Spleen (tissue), 11 donors: ENCODE results near the gene HYAL1. TPM values are rescaled to one million over a fixed set of nuclear protein-coding genes. Genes with fewer than 3 reads are reported as not detected.

Source experiments
- DNase-seq: peaks from one replicate; pipeline ENCODE4 v3.0.0-alpha.2; 2020
- H3K27ac ChIP-seq, 8 donors: fragments of 200-600 bp; sonication (generic) in 7 of 8; 1 replicate in 4 of 8; 2 replicates in 4 of 8; pipeline versions ENCODE4 v1.5.0 to v1.8.0; 2016 to 2021; ENCODE audit warnings: inconsistent platforms in 4 of 8, mild to moderate bottlenecking in 4 of 8, moderate library complexity in 1 of 8
- H3K27me3 ChIP-seq, 7 donors: fragments of 200-600 bp; sonication (generic) in 6 of 7; replicated peaks in 1 of 7; 1 replicate in 4 of 7; 2 replicates in 3 of 7; pipeline versions ENCODE4 v1.5.0 to v1.8.0; 2016 to 2021; ENCODE audit warnings: inconsistent platforms in 3 of 7, mild to moderate bottlenecking in 1 of 7
- H3K36me3 ChIP-seq, 6 donors: fragments of 200-600 bp; sonication (generic) in 5 of 6; 1 replicate in 4 of 6; 2 replicates in 2 of 6; pipeline versions ENCODE4 v1.5.0 to v1.8.0; 2016 to 2021; ENCODE audit warnings: inconsistent platforms in 2 of 6
- H3K4me1 ChIP-seq, 6 donors: fragments of 200-600 bp; sonication (generic) in 5 of 6; 1 replicate in 3 of 6; 2 replicates in 3 of 6; pipeline versions ENCODE4 v1.5.0 to v1.8.0; 2016 to 2021; ENCODE audit warnings: inconsistent platforms in 3 of 6
- H3K4me3 ChIP-seq, 8 donors: fragments of 200-600 bp; sonication (generic) in 7 of 8; 1 replicate in 4 of 8; 2 replicates in 4 of 8; pipeline versions ENCODE4 v1.5.0 to v1.8.0; 2016 to 2021; ENCODE audit warnings: inconsistent platforms in 4 of 8, mild to moderate bottlenecking in 4 of 8, moderate library complexity in 2 of 8
- H3K9me3 ChIP-seq, 8 donors: fragments of 200-600 bp; sonication (generic) in 7 of 8; 1 replicate in 4 of 8; 2 replicates in 4 of 8; pipeline versions ENCODE4 v1.5.0 to v1.8.0; 2016 to 2021; ENCODE audit warnings: inconsistent platforms in 4 of 8
- CTCF ChIP-seq, 11 experiments: fragments of 200-600 bp in 7 of 11; fragments of 450-650 bp in 4 of 11; sonication (generic) in 4 of 11; IDR thresholded peaks in 8 of 11; conservative IDR thresholded peaks in 3 of 11; 1 replicate in 7 of 11; 2 replicates in 4 of 11; pipeline versions ENCODE4 v1.4.0 to v1.8.0; 2016 to 2021; ENCODE audit warnings: antibody characterized with exemption in 11 of 11, inconsistent platforms in 4 of 11, mild to moderate bottlenecking in 1 of 11
- POLR2A ChIP-seq, 3 donors: fragments of 450-650 bp; IDR thresholded peaks; one replicate each; pipeline ENCODE4 v1.5.1; 2017; ENCODE audit warnings: antibody characterized with exemption in 3 of 3, mild to moderate bottlenecking in 1 of 3
- POLR2AphosphoS5 ChIP-seq, 3 donors: sonication (generic); formaldehyde crosslinking; IDR thresholded peaks; one replicate each; pipeline ENCODE4 v1.5.1; 2017; ENCODE audit warnings: antibody characterized with exemption in 3 of 3
- WGBS, 5 donors: extraction: QIAGEN DNeasy Blood & Tissue Kit in 3 of 5; methylation state at CpG; one replicate each; pipeline versions ENCODE4 v1.1.5 to v1.1.7; 2013 to 2018; 5-methylcytosine and 5-hydroxymethylcytosine counted together
- intact Hi-C: fragments of 100-400 bp; cut with DNase I; formaldehyde crosslinking; loops from one replicate; pipeline ENCODE4 v1.15.0; 2023; ENCODE audit warnings: low total_unique reads
- polyA plus RNA-seq, 3 donors: library from polyadenylated mRNA; stranded (reverse); fragments of 200-250 nt; gene quantifications; one replicate each; pipeline ENCODE4 v1.2.1, GENCODE V29; 2013
- total RNA-seq, 7 donors: library from RNA; depleted of rRNA in 3 of 7; stranded (reverse); fragments of >200 nt in 3 of 7; fragmentation: NEBNext Ultra II Directional in 4 of 7; extraction: Animal tissue kit (Norgen Biotek cat#: 25700) in 4 of 7; gene quantifications; one replicate each; pipeline versions ENCODE4 v1.1.0 to v1.2.1, GENCODE V29; 2016 to 2021
- donor health status: healthy with polysubstance abuse.
- donor health status: DM: no; HTN: no; CAD: no; lungs with moderate emphysema.
- donor health status: DM: no; HTN: no; CAD: no.
- donor health status: Bipolar disorder and iron deficiency.
- donor health status: healthy.
- donor health status: DM: no; HTN: no; CAD: no.
- donor health status: DM: yes; HTN: yes; CAD: no.

Gene HYAL1
- total and polyA plus RNA-seq, 10 donors = 18.2 to 172 (median 97.8) TPM

- H3K9me3 ChIP-seq = no peaks in the 10 kb centered on the region
- no peak for TF ChIP-seq CTCF (IDR thresholded peaks at IDR 0.05 in 8 of 11, conservative IDR thresholded peaks at IDR 0.05 in 3 of 11)
- TF ChIP-seq POLR2A (IDR thresholded peaks at IDR 0.05) = no peak
- no peak for TF ChIP-seq POLR2AphosphoS5 (IDR thresholded peaks at IDR 0.05)
- H3K4me1 ChIP-seq = peaks cover 25 to 55% (median 40%) of the 10 kb centered on the region in 6 donors
- 78 to 93% (median 89%) methylated on average over 4 of the region's 4 CpGs for WGBS, 5 donors
- peaks cover 0 to 26% (median 12%) of the 10 kb centered on the region in 6 donors for H3K36me3 ChIP-seq
- no peak overlapping the region for H3K4me3 ChIP-seq
- intact Hi-C loops = no loop called here
- no peak overlapping the region for H3K27ac ChIP-seq
- H3K27me3 ChIP-seq = no peaks in the 10 kb centered on the region
- DNase-seq = no peak
These were observed 9.3 kb downstream of the HYAL1 start for GRCh38 chr3:50294089-50294488.

- Histone ChIP-seq H3K27me3 (no peaks in the 10 kb centered on the region), H3K4me1 (peaks cover 17 to 46% (median 33%) of the 10 kb centered on the region in 6 donors), H3K36me3 (peaks cover 0 to 35% (median 21%) of the 10 kb centered on the region in 6 donors), H3K9me3 (no peaks in the 10 kb centered on the region), H3K27ac (peak overlapping the region; percentile 45 to 88 (median 77)), H3K4me3 (peak overlapping the region in 3 of 8 donors; percentile 96 to 100 (median 98))
- intact Hi-C loops = no loop called here
- 71 to 86% (median 84%) methylated on average over 10 to 12 of the region's 12 CpGs for WGBS, 5 donors
- peak; percentile 86 for DNase-seq
- TF ChIP-seq POLR2A (IDR thresholded peaks at IDR 0.05) = no peak
- TF ChIP-seq POLR2AphosphoS5 (IDR thresholded peaks at IDR 0.05) = peak in 1 of 3 donors; percentile 17
These were observed 10.1 kb downstream of the HYAL1 start for GRCh38 chr3:50293079-50293801.

GRCh38 chr3:50292159-50293078 is 11.0 kb downstream of the HYAL1 start, which contains the start of gene IFRD2:
Gene IFRD2, minus strand, starts transcription at chr3:50292429. Its CDS starts 155 bp downstream, at chr3:50292274.
- WGBS, 5 donors = 1 to 11% (median 2%) methylated on average over 9 to 67 of the region's 67 CpGs
- TF ChIP-seq CTCF (IDR thresholded peaks at IDR 0.05 in 8 of 11, conservative IDR thresholded peaks at IDR 0.05 in 3 of 11) (peak in 4 of 11 experiments; percentile 17 to 35 (median 24)), POLR2A (IDR thresholded peaks at IDR 0.05) (peak in 1 of 3 donors; percentile 14), POLR2AphosphoS5 (IDR thresholded peaks at IDR 0.05) (peak; percentile 90 to 96 (median 91))
- Histone ChIP-seq H3K4me1 (peaks cover 13 to 38% (median 27%) of the 10 kb centered on the region in 6 donors), H3K4me3 (peak within 1 kb of the TSS; percentile 89 to 100 (median 98)), H3K27me3 (no peaks in the 10 kb centered on the region), H3K9me3 (no peaks in the 10 kb centered on the region), H3K36me3 (peaks cover 0 to 43% (median 29%) of the 10 kb centered on the region in 6 donors), H3K27ac (peak within 1 kb of the TSS; percentile 67 to 88 (median 79))
- intact Hi-C loops = no loop called here
- peak; percentile 99 for DNase-seq

- intact Hi-C loops = no loop called here
- peak; percentile 82 for DNase-seq
- Histone ChIP-seq H3K4me1 (peaks cover 13 to 33% (median 24%) of the 10 kb centered on the region in 6 donors), H3K27ac (no peak overlapping the region), H3K27me3 (no peaks in the 10 kb centered on the region), H3K4me3 (no peak overlapping the region), H3K9me3 (no peaks in the 10 kb centered on the region), H3K36me3 (peaks cover 0 to 48% (median 40%) of the 10 kb centered on the region in 6 donors)
- WGBS, 5 donors = 89 to 97% (median 95%) methylated on average over 15 to 16 of the region's 16 CpGs
- no peak for TF ChIP-seq POLR2AphosphoS5 (IDR thresholded peaks at IDR 0.05)
- TF ChIP-seq POLR2A (IDR thresholded peaks at IDR 0.05) = no peak
- TF ChIP-seq CTCF (IDR thresholded peaks at IDR 0.05 in 8 of 11, conservative IDR thresholded peaks at IDR 0.05 in 3 of 11) = no peak
These were observed 13.2 kb downstream of the HYAL1 start for GRCh38 chr3:50290161-50290641.
